ENCODE data around the gene CD69. TPM values are rescaled to one million over a fixed set of nuclear protein-coding genes. Genes with fewer than 3 reads are reported as not detected.

The CD69 gene
- total and polyA plus RNA-seq, 2 donors (not counting 3 experiments of a cell fraction or from before 2014, with no cell fraction given): 0.49 to 4.4 TPM

GRCh38 chr12:9786726-9787717, 26.3 kb upstream of the CD69 start:
- no peak overlapping the region for H3K4me2 ChIP-seq (ENCODE audit: insufficient read depth, low read length)
- no peaks in the 10 kb centered on the region for H3K4me1 ChIP-seq (ENCODE audit: control insufficient read depth, extremely low read depth, insufficient read depth, low read length)
- ChIA-PET CTCF (no interaction called here), POLR2A (no interaction called here)
- H3K9me1 ChIP-seq (replicated peaks; ENCODE audit: control insufficient read depth, extremely low read depth, insufficient read depth, low read length): no peaks in the 10 kb centered on the region
- no peaks in the 10 kb centered on the region for H3K36me3 ChIP-seq (ENCODE audit: control insufficient read depth in 2 of 2, extremely low read depth in 1 of 2, insufficient read depth in 2 of 2, low read length in 2 of 2)
- no peaks in the 10 kb centered on the region for H3K27me3 ChIP-seq (ENCODE audit: control insufficient read depth in 2 of 2, insufficient read depth in 2 of 2, low read length in 2 of 2)
- no peaks in the 10 kb centered on the region for H3K79me2 ChIP-seq (ENCODE audit: control insufficient read depth, insufficient read depth, low read length)
- BruUV-seq (replicated peaks): no TSS peak
- H3K9ac ChIP-seq (replicated peaks; ENCODE audit: extremely low read depth, insufficient read depth, low read length): no peak overlapping the region
- H2AFZ ChIP-seq (ENCODE audit: low read depth, low read length): no peak overlapping the region
- H4K20me1 ChIP-seq (replicated peaks; ENCODE audit: control insufficient read depth, extremely low read depth, insufficient read depth, low read length): no peaks in the 10 kb centered on the region
- TF ChIP-seq MYC (IDR thresholded peaks at IDR 0.05; ENCODE audit: low read depth, low read length) (no peak), CTCF (IDR thresholded peaks at IDR 0.05; ENCODE audit: extremely low read depth in 1 of 2, insufficient read depth in 1 of 2, low read depth in 1 of 2, low read length in 2 of 2) (no peak), FOS (IDR thresholded peaks at IDR 0.05; ENCODE audit: borderline replicate concordance, insufficient read depth, low read length) (no peak), JUN (IDR thresholded peaks at IDR 0.05; ENCODE audit: borderline replicate concordance, insufficient read depth, insufficient read length, low read depth) (no peak), POLR2AphosphoS5 (IDR thresholded peaks at IDR 0.05; ENCODE audit: insufficient read depth, low read depth, low read length) (no peak), MAX (IDR thresholded peaks at IDR 0.05; ENCODE audit: insufficient read depth, insufficient read length) (no peak), POLR2A (IDR thresholded peaks at IDR 0.05; ENCODE audit: low read depth, low read length) (no peak), EZH2 (IDR thresholded peaks at IDR 0.05; ENCODE audit: borderline replicate concordance, low read depth, low read length, severe bottlenecking) (no peak), GATA2 (IDR thresholded peaks at IDR 0.05; ENCODE audit: insufficient read depth, insufficient read length, low read depth, low read length) (no peak)
- dilution Hi-C loops (cut with MboI; ENCODE audit: extremely low pct_ligation_motif_present, low sequenced_read_pairs): no loop called here
- DNase-seq (ENCODE audit: low read depth, low spot score) (no peak), FAIRE-seq (no peak)
- H3K9me3 ChIP-seq (replicated peaks; ENCODE audit: control insufficient read depth, insufficient read depth, low read length): no peaks in the 10 kb centered on the region
- H3K4me3 ChIP-seq (replicated peaks in 1 of 3; ENCODE audit: insufficient read depth in 1 of 3, low read depth in 1 of 3, low read length in 3 of 3): no peak overlapping the region
- H3K27ac ChIP-seq (ENCODE audit: insufficient read depth, low read depth, low read length): no peak overlapping the region
- intact Hi-C loops (cut with micrococcal nuclease): no loop called here

Measured in endothelial cell of umbilical vein (primary cell).